GM12878 (cell line): Measurements from ENCODE around the gene SLC38A3. TPM values are rescaled to one million over a fixed set of nuclear protein-coding genes. Genes with fewer than 3 reads are reported as not detected.
A peak's percentile ranks its signal among the peaks of the same experiment; 100 is the strongest.

Experiments used
- ATAC-seq: fragments of 200-7000 bp; cut with Tn5 transposase; 3 replicates; pipeline ENCODE4 v1.9.1; 2020; ENCODE audit warnings: mild to moderate bottlenecking, moderate library complexity
- BruUV-seq: library from RNA; stranded (reverse); fragments of 400-500 nt; replicated peaks from 2 replicates; lab custom pipeline; 2021; lab: Mats Ljungman, UMichigan
- CTCF ChIA-PET: fragments of 300-600 bp; sonication (Branson Sonifier 250); formaldehyde crosslinking; extraction: SDS; loops from one replicate; lab custom pipeline; 2021; ENCODE audit warnings: inconsistent platforms; lab: Yijun Ruan, JAX
- POLR2A ChIA-PET: fragments of 350-600 bp; formaldehyde crosslinking; extraction: SDS; loops from one replicate; lab custom pipeline; 2021; ENCODE audit warnings: inconsistent platforms; lab: Charles Lee
- RAD21 ChIA-PET: fragments of 300-600 bp; sonication (Branson Sonifier 250); formaldehyde crosslinking; loops from one replicate; lab custom pipeline; 2023; ENCODE audit warnings: antibody characterized with exemption; ENCODE audit not compliant: unreplicated experiment; lab: Charles Lee
- SMC1A ChIA-PET: fragments of 300-600 bp; sonication (Branson Sonifier 250); formaldehyde crosslinking; loops from one replicate; lab custom pipeline; 2023; ENCODE audit not compliant: unreplicated experiment, uncharacterized antibody; lab: Charles Lee
- DNase-seq: peaks from one replicate; pipeline ENCODE4 v3.0.0-alpha.2; 2011; ENCODE audit warnings: low read depth, low spot score
- FAIRE-seq: peaks from 3 replicates; lab custom pipeline; 2011; peaks lifted over from hg19 to GRCh38; lab: Jason Lieb, UNC
- H2AFZ ChIP-seq: 2 replicates; pipeline ENCODE4 v1.6.0; 2011; ENCODE audit warnings: low read depth, low read length, control low read depth; ENCODE audit not compliant: control insufficient read depth
- H3K27ac ChIP-seq: 2 replicates; pipeline ENCODE4 v1.5.1; 2011; ENCODE audit warnings: control low read depth; ENCODE audit not compliant: control insufficient read depth, insufficient read depth
- H3K27me3 ChIP-seq, 2 experiments: replicated peaks in 1 of 2; 2 replicates each; pipeline versions ENCODE4 v1.6.0 to v1.6.1; 2011; ENCODE audit warnings: low read length in 1 of 2; ENCODE audit not compliant: control insufficient read depth in 2 of 2, insufficient read depth in 2 of 2
- H3K36me3 ChIP-seq, 2 experiments: 2 replicates each; pipeline ENCODE4 v1.5.1; 2011; ENCODE audit warnings: low read length in 1 of 2; ENCODE audit not compliant: control insufficient read depth in 2 of 2, insufficient read depth in 2 of 2
- H3K4me1 ChIP-seq: 2 replicates; pipeline ENCODE4 v1.6.1; 2011; ENCODE audit warnings: mild to moderate bottlenecking, low read length, moderate library complexity, mixed read lengths; ENCODE audit not compliant: control insufficient read depth, insufficient read depth
- H3K4me2 ChIP-seq: 2 replicates; pipeline ENCODE4 v1.6.0; 2011; ENCODE audit warnings: control low read depth; ENCODE audit not compliant: control insufficient read depth, insufficient read depth
- H3K4me3 ChIP-seq: fragments of 200-600 bp; sonication (generic); 2 replicates; pipeline ENCODE4 v1.5.1; 2016
- H3K79me2 ChIP-seq: 2 replicates; pipeline ENCODE4 v1.6.0; 2011; ENCODE audit warnings: low read length; ENCODE audit not compliant: control insufficient read depth, insufficient read depth
- H3K9ac ChIP-seq: 2 replicates; pipeline ENCODE4 v1.8.0; 2011; ENCODE audit warnings: low read length, control low read depth, mixed read lengths; ENCODE audit not compliant: control insufficient read depth, insufficient read depth
- H3K9me3 ChIP-seq: replicated peaks from 3 replicates; pipeline ENCODE4 v1.5.1; 2011; ENCODE audit warnings: mild to moderate bottlenecking, low read length; ENCODE audit not compliant: control insufficient read depth, insufficient read depth
- H4K20me1 ChIP-seq: 2 replicates; pipeline ENCODE4 v1.6.0; 2011; ENCODE audit not compliant: control insufficient read depth, insufficient read depth
- BMI1 ChIP-seq: fragments of 450-650 bp; IDR thresholded peaks from 2 replicates; pipeline ENCODE4 v1.6.1; 2016; ENCODE audit warnings: mild to moderate bottlenecking, moderate library complexity, borderline replicate concordance
- CREB1 ChIP-seq: IDR thresholded peaks from 2 replicates; pipeline ENCODE4 v1.6.1; 2012; ENCODE audit warnings: low read depth, mild to moderate bottlenecking, inconsistent platforms
- EGR1 ChIP-seq, 2 experiments: IDR thresholded peaks; 1 replicate in 1 of 2; 2 replicates in 1 of 2; pipeline ENCODE4 v1.6.1; 2011 to 2012; ENCODE audit warnings: low read depth in 2 of 2, low read length in 2 of 2, borderline replicate concordance in 1 of 2, mild to moderate bottlenecking in 1 of 2, moderate library complexity in 1 of 2
- EP300 ChIP-seq, 2 experiments: fragments of 150-350 bp in 1 of 2; IDR thresholded peaks; 2 replicates each; pipeline ENCODE4 v1.6.1; 2011 to 2012; ENCODE audit warnings: low read depth in 2 of 2, low read length in 2 of 2, borderline replicate concordance in 1 of 2, improper control_type of control experiment in 1 of 2, inconsistent platforms in 1 of 2; ENCODE audit not compliant: control insufficient read depth in 1 of 2
- EZH2 ChIP-seq: IDR thresholded peaks from 2 replicates; pipeline ENCODE4 v1.6.1; 2012; ENCODE audit warnings: low read depth, mild to moderate bottlenecking, control low read depth, inconsistent platforms, low read length, borderline replicate concordance; ENCODE audit not compliant: control insufficient read depth
- NFXL1 ChIP-seq: fragments of 450-650 bp; IDR thresholded peaks from 2 replicates; pipeline ENCODE4 v1.6.1; 2017; ENCODE audit warnings: antibody characterized with exemption, mild to moderate bottlenecking, borderline replicate concordance
- RAD21 ChIP-seq: IDR thresholded peaks from 2 replicates; pipeline ENCODE4 v1.6.1; 2011; ENCODE audit warnings: mild to moderate bottlenecking, low read depth, low read length, moderate library complexity; ENCODE audit not compliant: insufficient read depth
- RUNX3 ChIP-seq: IDR thresholded peaks from 2 replicates; pipeline ENCODE4 v1.6.1; 2012; ENCODE audit warnings: low read length, inconsistent platforms
- SMC3 ChIP-seq: IDR thresholded peaks from 2 replicates; pipeline ENCODE4 v1.6.1; 2011; ENCODE audit warnings: low read length, improper control_type of control experiment, borderline replicate concordance
- WRNIP1 ChIP-seq: IDR thresholded peaks from 2 replicates; pipeline ENCODE4 v1.6.1; 2011; ENCODE audit warnings: low read depth, low read length, improper control_type of control experiment, borderline replicate concordance
- WGBS: methylation state at CpG from one replicate; pipeline ENCODE4 v1.1.6; 2016; ENCODE audit warnings: low lambda C conversion rate; ENCODE audit not compliant: insufficient replicate concordance, insufficient coverage; ENCODE audit errors: missing lambda C conversion rate; 5-methylcytosine and 5-hydroxymethylcytosine counted together
- in situ Hi-C: fragments of 300-500 bp; cut with MboI; formaldehyde crosslinking; loops from 9 replicates; pipeline ENCODE4 v1.14.3; 2018; ENCODE audit warnings: mixed read lengths
- intact Hi-C: fragments of 100-400 bp; cut with micrococcal nuclease; formaldehyde crosslinking; loops from one replicate; pipeline ENCODE4 v1.14.2; 2022; ENCODE audit not compliant: unreplicated experiment
- polyA plus RNA-seq, 11 experiments: library from polyadenylated mRNA; depleted of rRNA in 4 of 11; unstranded in 6 of 11; stranded (reverse) in 5 of 11; fragments of >200 nt; fragmentation: Nextera tagmentation in 4 of 11; fragmentation: Illumina TruSeq in 1 of 11; extraction: Ambion mirVana in 4 of 11; extraction: Trizol in 1 of 11; gene quantifications; 1 replicate in 1 of 11; 2 replicates in 10 of 11; pipeline versions ENCODE4 v1.2.1 to v1.2.3, GENCODE V29; 2011 to 2016; ENCODE audit warnings: inconsistent platforms in 2 of 11, missing spikeins in 2 of 11, low read depth in 1 of 11
- total RNA-seq, 4 experiments: library from RNA; depleted of rRNA in 3 of 4; stranded (reverse); fragments of >200 nt in 3 of 4; fragmentation: Illumina TruSeq in 1 of 4; extraction: Trizol in 1 of 4; gene quantifications; 2 replicates each; pipeline versions ENCODE4 v1.2.1 to v1.2.3, GENCODE V29; 2013 to 2021
- TF ChIP-seq, protein P1 (sequence below): fragments of 150-350 bp; IDR thresholded peaks from 2 replicates; pipeline ENCODE4 v1.6.1; 2016; ENCODE audit warnings: low read depth, low read length
- TF ChIP-seq, protein P2 (sequence below), 3 experiments: IDR thresholded peaks in 2 of 3; conservative IDR thresholded peaks in 1 of 3; 2 replicates each; pipeline ENCODE4 v1.5.1; 2011; ENCODE audit warnings: low read depth in 3 of 3, low read length in 3 of 3, mild to moderate bottlenecking in 3 of 3, control low read depth in 2 of 3, moderate library complexity in 2 of 3, inconsistent platforms in 1 of 3, mixed read lengths in 1 of 3; ENCODE audit not compliant: control insufficient read depth in 2 of 3, insufficient read depth in 1 of 3; ENCODE audit errors: extremely low read depth in 1 of 3
- TF ChIP-seq, protein P3 (sequence below): fragments of 150-350 bp; IDR thresholded peaks from 2 replicates; pipeline ENCODE4 v1.6.1; 2014; ENCODE audit warnings: mild to moderate bottlenecking, low read depth, low read length

The SLC38A3 gene
- total and polyA plus RNA-seq, 10 of the 15 experiments (the other 5 are each of a cell fraction or from before 2014, with no cell fraction given) = 0.14 TPM; not detected in 9

DNA sequence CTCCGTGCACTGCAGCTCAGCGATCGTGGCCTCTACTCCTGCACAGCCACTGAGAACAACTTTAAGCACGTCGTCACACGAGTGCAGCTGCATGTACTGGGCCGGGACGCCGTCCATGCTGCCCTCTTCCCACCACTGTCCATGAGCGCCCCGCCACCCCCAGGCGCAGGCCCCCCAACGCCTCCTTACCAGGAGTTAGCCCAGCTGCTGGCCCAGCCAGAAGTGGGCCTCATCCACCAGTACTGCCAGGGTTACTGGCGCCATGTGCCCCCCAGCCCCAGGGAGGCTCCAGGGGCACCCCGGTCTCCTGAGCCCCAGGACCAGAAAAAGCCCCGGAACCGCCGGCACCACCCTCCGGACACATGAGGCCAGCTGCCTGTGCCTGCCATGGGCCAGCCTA is 17.3 kb upstream of the SLC38A3 start (continued):
- TF ChIP-seq EP300 (IDR thresholded peaks at IDR 0.05; ENCODE audit: borderline replicate concordance in 1 of 2, control insufficient read depth in 1 of 2, low read depth in 2 of 2, low read length in 2 of 2) (no peak), EZH2 (no peak), WRNIP1 (no peak), NFXL1 (no peak), CREB1 (no peak), BMI1 (no peak)
- TF ChIP-seq, protein P1, sequence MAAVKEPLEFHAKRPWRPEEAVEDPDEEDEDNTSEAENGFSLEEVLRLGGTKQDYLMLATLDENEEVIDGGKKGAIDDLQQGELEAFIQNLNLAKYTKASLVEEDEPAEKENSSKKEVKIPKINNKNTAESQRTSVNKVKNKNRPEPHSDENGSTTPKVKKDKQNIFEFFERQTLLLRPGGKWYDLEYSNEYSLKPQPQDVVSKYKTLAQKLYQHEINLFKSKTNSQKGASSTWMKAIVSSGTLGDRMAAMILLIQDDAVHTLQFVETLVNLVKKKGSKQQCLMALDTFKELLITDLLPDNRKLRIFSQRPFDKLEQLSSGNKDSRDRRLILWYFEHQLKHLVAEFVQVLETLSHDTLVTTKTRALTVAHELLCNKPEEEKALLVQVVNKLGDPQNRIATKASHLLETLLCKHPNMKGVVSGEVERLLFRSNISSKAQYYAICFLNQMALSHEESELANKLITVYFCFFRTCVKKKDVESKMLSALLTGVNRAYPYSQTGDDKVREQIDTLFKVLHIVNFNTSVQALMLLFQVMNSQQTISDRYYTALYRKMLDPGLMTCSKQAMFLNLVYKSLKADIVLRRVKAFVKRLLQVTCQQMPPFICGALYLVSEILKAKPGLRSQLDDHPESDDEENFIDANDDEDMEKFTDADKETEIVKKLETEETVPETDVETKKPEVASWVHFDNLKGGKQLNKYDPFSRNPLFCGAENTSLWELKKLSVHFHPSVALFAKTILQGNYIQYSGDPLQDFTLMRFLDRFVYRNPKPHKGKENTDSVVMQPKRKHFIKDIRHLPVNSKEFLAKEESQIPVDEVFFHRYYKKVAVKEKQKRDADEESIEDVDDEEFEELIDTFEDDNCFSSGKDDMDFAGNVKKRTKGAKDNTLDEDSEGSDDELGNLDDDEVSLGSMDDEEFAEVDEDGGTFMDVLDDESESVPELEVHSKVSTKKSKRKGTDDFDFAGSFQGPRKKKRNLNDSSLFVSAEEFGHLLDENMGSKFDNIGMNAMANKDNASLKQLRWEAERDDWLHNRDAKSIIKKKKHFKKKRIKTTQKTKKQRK = no peak
- TF ChIP-seq, all 136 proteins: peak for 0

DNA sequence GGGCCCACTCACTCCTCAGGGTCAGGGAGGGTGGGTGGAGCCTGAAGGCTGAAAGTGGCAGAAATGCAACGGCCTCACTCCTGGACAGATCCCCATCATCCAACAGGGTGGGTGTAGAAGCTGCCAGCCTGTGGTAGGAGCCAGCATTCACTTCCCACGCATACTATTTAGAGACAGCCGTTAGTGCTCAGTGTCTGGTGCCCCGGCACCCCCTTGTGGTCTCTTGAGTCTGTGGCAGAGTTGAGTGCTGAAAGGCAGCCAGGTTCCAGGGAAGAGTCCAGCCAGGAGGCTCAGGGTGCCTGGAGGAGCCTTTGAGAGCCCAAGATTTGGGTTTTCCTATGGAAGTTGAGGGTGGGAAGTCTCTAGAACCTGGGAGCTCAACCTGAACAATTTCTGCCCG is 15.8 kb upstream of the SLC38A3 start:
- SMC1A ChIA-PET = no interaction called here
- Histone ChIP-seq H3K79me2 (no peaks in the 10 kb centered on the region), H3K27me3 (no peaks in the 10 kb centered on the region)
- TF ChIP-seq SMC3 = peak; percentile 69; the same call in 1 of the 2 replicates
- peak; percentile 31; the same call in 1 of the 2 replicates for TF ChIP-seq RUNX3
- 0 out of 3 replicates have a peak, but pooled peaks of 1 of the 2 experiments have one; percentile 26 for TF ChIP-seq EGR1 (IDR thresholded peaks at IDR 0.05; ENCODE audit: borderline replicate concordance in 1 of 2, low read depth in 2 of 2, low read length in 2 of 2)
- TF ChIP-seq CREB1 = no peak
- TF ChIP-seq RAD21 = peak; percentile 74
- TF ChIP-seq, protein P2, sequence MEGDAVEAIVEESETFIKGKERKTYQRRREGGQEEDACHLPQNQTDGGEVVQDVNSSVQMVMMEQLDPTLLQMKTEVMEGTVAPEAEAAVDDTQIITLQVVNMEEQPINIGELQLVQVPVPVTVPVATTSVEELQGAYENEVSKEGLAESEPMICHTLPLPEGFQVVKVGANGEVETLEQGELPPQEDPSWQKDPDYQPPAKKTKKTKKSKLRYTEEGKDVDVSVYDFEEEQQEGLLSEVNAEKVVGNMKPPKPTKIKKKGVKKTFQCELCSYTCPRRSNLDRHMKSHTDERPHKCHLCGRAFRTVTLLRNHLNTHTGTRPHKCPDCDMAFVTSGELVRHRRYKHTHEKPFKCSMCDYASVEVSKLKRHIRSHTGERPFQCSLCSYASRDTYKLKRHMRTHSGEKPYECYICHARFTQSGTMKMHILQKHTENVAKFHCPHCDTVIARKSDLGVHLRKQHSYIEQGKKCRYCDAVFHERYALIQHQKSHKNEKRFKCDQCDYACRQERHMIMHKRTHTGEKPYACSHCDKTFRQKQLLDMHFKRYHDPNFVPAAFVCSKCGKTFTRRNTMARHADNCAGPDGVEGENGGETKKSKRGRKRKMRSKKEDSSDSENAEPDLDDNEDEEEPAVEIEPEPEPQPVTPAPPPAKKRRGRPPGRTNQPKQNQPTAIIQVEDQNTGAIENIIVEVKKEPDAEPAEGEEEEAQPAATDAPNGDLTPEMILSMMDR (IDR thresholded peaks at IDR 0.05 in 2 of 3, conservative IDR thresholded peaks at IDR 0.05 in 1 of 3; ENCODE audit: control insufficient read depth in 2 of 3, extremely low read depth in 1 of 3, insufficient read depth in 1 of 3, low read depth in 3 of 3, low read length in 3 of 3) = peak; percentile 58 to 71 (median 66)
- TF ChIP-seq, protein P3, sequence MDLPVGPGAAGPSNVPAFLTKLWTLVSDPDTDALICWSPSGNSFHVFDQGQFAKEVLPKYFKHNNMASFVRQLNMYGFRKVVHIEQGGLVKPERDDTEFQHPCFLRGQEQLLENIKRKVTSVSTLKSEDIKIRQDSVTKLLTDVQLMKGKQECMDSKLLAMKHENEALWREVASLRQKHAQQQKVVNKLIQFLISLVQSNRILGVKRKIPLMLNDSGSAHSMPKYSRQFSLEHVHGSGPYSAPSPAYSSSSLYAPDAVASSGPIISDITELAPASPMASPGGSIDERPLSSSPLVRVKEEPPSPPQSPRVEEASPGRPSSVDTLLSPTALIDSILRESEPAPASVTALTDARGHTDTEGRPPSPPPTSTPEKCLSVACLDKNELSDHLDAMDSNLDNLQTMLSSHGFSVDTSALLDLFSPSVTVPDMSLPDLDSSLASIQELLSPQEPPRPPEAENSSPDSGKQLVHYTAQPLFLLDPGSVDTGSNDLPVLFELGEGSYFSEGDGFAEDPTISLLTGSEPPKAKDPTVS = no peak
- TF ChIP-seq, all 136 proteins: peak for 5
- intact Hi-C loops = loop anchor here (1.0 kb wide), 1 partner anchor 68 kb away; no protein-coding TSS in a partner anchor
- H3K9ac ChIP-seq = no peak overlapping the region
- no peaks in the 10 kb centered on the region for H3K4me1 ChIP-seq
- no peak overlapping the region for H3K4me3 ChIP-seq
- ChIA-PET CTCF (interaction anchor here (1.0 to 2.2 kb wide), 9 partner anchors 24 to 83 kb away, joined by 3 to 7 read pairs (median 4); no protein-coding TSS in a partner anchor), POLR2A (no interaction called here), RAD21 (interaction anchor here (1.7 to 1.8 kb wide), 2 partner anchors 37 to 72 kb away, joined by 4 to 6 read pairs; no protein-coding TSS in a partner anchor)
- no peak for DNase-seq
- peak; percentile 83 for ATAC-seq
- in situ Hi-C loops = no loop called here
- H3K27ac ChIP-seq = no peak overlapping the region
- H4K20me1 ChIP-seq = no peaks in the 10 kb centered on the region
- no peak overlapping the region for H2AFZ ChIP-seq
- no peaks in the 10 kb centered on the region for H3K9me3 ChIP-seq
- no peak for FAIRE-seq
- H3K36me3 ChIP-seq = no peaks in the 10 kb centered on the region
- H3K4me2 ChIP-seq = no peak overlapping the region
- WGBS = 18% methylated on average over 5 of the region's 5 CpGs
- BruUV-seq = no TSS peak
